ENCODE results near the gene GPC4. TPM values are rescaled to one million over a fixed set of nuclear protein-coding genes. Genes with fewer than 3 reads are reported as not detected.

The GPC4 gene
- total RNA-seq, 1 experiment from 2014 or later, result 26.2 TPM

DNA sequence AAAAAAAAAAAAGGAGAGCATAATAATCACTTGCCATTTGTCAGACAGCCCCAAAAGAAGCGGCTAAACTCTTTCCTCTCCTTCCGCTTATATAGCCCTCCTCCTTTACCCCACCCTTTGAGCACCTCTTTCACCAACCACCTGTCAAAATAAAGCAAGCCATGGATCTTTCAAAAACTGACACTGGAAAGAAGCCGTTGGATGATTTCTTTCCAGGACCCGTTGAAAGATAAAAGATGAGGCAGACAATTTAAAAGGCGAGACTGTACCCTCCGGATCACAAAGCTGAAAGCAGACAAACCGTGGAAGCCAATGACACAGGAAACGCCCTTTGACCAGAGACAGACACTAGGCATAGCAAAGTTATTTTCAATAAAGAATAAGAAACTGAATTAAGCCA, 22.6 kb downstream of the GPC4 start:
- TF ChIP-seq, protein P1, sequence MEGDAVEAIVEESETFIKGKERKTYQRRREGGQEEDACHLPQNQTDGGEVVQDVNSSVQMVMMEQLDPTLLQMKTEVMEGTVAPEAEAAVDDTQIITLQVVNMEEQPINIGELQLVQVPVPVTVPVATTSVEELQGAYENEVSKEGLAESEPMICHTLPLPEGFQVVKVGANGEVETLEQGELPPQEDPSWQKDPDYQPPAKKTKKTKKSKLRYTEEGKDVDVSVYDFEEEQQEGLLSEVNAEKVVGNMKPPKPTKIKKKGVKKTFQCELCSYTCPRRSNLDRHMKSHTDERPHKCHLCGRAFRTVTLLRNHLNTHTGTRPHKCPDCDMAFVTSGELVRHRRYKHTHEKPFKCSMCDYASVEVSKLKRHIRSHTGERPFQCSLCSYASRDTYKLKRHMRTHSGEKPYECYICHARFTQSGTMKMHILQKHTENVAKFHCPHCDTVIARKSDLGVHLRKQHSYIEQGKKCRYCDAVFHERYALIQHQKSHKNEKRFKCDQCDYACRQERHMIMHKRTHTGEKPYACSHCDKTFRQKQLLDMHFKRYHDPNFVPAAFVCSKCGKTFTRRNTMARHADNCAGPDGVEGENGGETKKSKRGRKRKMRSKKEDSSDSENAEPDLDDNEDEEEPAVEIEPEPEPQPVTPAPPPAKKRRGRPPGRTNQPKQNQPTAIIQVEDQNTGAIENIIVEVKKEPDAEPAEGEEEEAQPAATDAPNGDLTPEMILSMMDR (IDR thresholded peaks at IDR 0.05; ENCODE audit: unreplicated experiment), result no peak
- no TSS peak for BruUV-seq (replicated peaks)
- H3K4me1 Mint-ChIP-seq (ENCODE audit: low read depth, unreplicated experiment), result peaks cover 23% of the 10 kb centered on the region
- no peak for DNase-seq
- intact Hi-C loops (cut with micrococcal nuclease; ENCODE audit: unreplicated experiment), result no loop called here
- no peak overlapping the region for H3K4me3 Mint-ChIP-seq (ENCODE audit: low read depth, unreplicated experiment)
- no peaks in the 10 kb centered on the region for H3K27me3 Mint-ChIP-seq (ENCODE audit: unreplicated experiment)
- H3K36me3 Mint-ChIP-seq (ENCODE audit: insufficient read depth, unreplicated experiment), result no peaks in the 10 kb centered on the region
- no peak overlapping the region for H3K27ac Mint-ChIP-seq (ENCODE audit: unreplicated experiment)
- no peaks in the 10 kb centered on the region for H3K9me3 Mint-ChIP-seq (ENCODE audit: low read depth, unreplicated experiment)
- CTCF ChIA-PET, result interaction anchor here (0.7 kb wide), 1 partner anchor 16 kb away, joined by 5 read pairs; no protein-coding TSS in a partner anchor

DNA sequence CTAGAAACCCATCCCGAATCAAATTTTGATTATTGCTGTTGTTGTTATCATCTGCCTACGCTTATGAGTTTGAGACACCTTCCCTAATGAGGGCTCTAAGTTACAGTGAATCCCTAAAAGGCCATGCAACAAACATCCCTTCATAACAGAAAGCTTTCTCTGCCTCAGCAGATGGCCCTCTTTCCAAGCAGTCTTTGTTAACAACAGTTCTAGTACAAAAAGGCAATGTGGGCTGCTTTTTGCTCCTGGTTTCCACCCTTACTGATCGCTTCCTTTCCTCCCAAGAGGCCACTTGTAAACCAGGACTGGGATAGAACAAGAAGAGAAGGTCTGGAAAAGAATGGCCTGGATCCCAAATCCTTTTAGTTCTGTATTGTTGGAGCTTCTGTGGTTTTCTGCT, 24.2 kb downstream of the GPC4 start:
- TF ChIP-seq, protein P1 (IDR thresholded peaks at IDR 0.05; ENCODE audit: unreplicated experiment), result no peak
- no peak for DNase-seq
- H3K4me1 Mint-ChIP-seq (ENCODE audit: low read depth, unreplicated experiment), result peaks cover 32% of the 10 kb centered on the region
- H3K4me3 Mint-ChIP-seq (ENCODE audit: low read depth, unreplicated experiment), result no peak overlapping the region
- no peaks in the 10 kb centered on the region for H3K36me3 Mint-ChIP-seq (ENCODE audit: insufficient read depth, unreplicated experiment)
- no TSS peak for BruUV-seq (replicated peaks)
- no peaks in the 10 kb centered on the region for H3K27me3 Mint-ChIP-seq (ENCODE audit: unreplicated experiment)
- no peaks in the 10 kb centered on the region for H3K9me3 Mint-ChIP-seq (ENCODE audit: low read depth, unreplicated experiment)
- CTCF ChIA-PET, result interaction anchor here (1.0 kb wide), 1 partner anchor 54 kb away, joined by 3 read pairs; no protein-coding TSS in a partner anchor
- no peak overlapping the region for H3K27ac Mint-ChIP-seq (ENCODE audit: unreplicated experiment)
- intact Hi-C loops (cut with micrococcal nuclease; ENCODE audit: unreplicated experiment), result no loop called here

DNA sequence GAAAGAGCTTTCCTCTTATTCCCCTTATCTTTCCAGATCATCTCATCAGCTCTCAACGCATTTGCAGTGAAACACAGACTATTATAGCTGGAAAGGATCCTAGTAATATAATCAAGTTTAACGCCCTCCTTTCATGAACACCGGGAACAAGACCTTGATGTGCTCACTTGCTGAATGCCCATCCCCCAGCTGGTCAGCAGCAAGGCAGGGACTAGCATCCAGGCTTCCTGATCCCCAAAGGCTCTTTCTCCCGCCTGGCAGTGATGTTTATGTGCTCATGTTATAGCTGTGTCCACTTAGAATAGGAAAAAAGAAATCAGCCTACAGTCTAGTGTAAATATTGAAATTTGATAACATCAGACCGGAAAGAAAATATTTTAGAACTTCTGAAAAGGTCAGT, 24.6 kb downstream of the GPC4 start:
- CTCF ChIA-PET, result no interaction called here
- BruUV-seq (replicated peaks), result no TSS peak
- Mint-ChIP-seq H3K4me1 (ENCODE audit: low read depth, unreplicated experiment) (peaks cover 32% of the 10 kb centered on the region), H3K4me3 (ENCODE audit: low read depth, unreplicated experiment) (no peak overlapping the region), H3K27ac (ENCODE audit: unreplicated experiment) (no peak overlapping the region), H3K27me3 (ENCODE audit: unreplicated experiment) (no peaks in the 10 kb centered on the region), H3K9me3 (ENCODE audit: low read depth, unreplicated experiment) (no peaks in the 10 kb centered on the region), H3K36me3 (ENCODE audit: insufficient read depth, unreplicated experiment) (no peaks in the 10 kb centered on the region)
- intact Hi-C loops (cut with micrococcal nuclease; ENCODE audit: unreplicated experiment), result no loop called here
- TF ChIP-seq, protein P1 (IDR thresholded peaks at IDR 0.05; ENCODE audit: unreplicated experiment), result no peak
- no peak for DNase-seq

GRCh38 chrX:133389975-133390374, 25.3 kb downstream of the GPC4 start:
- Mint-ChIP-seq H3K27ac (ENCODE audit: unreplicated experiment) (no peak overlapping the region), H3K9me3 (ENCODE audit: low read depth, unreplicated experiment) (no peaks in the 10 kb centered on the region), H3K4me1 (ENCODE audit: low read depth, unreplicated experiment) (peaks cover 36% of the 10 kb centered on the region), H3K4me3 (ENCODE audit: low read depth, unreplicated experiment) (no peak overlapping the region), H3K27me3 (ENCODE audit: unreplicated experiment) (no peaks in the 10 kb centered on the region), H3K36me3 (ENCODE audit: insufficient read depth, unreplicated experiment) (no peaks in the 10 kb centered on the region)
- no TSS peak for BruUV-seq (replicated peaks)
- intact Hi-C loops (cut with micrococcal nuclease; ENCODE audit: unreplicated experiment), result no loop called here
- DNase-seq, result no peak
- CTCF ChIA-PET, result no interaction called here
- TF ChIP-seq, protein P1 (IDR thresholded peaks at IDR 0.05; ENCODE audit: unreplicated experiment), result no peak

Measured in Calu3 (cell line).